GM12878 (cell line): ENCODE measurements around the gene TSR3. TPM values are rescaled to one million over a fixed set of nuclear protein-coding genes. Genes with fewer than 3 reads are reported as not detected.

Experiments used
- CREM ChIP-seq: IDR thresholded peaks from 2 replicates; pipeline ENCODE4 v1.6.1; 2014; ENCODE audit warnings: antibody characterized with exemption, low read depth
- EED ChIP-seq: sonication (generic); IDR thresholded peaks from 2 replicates; pipeline ENCODE4 v1.6.1; 2016; ENCODE audit warnings: antibody characterized with exemption, low read depth
- EGR1 ChIP-seq, 2 experiments: IDR thresholded peaks; 1 replicate in 1 of 2; 2 replicates in 1 of 2; pipeline ENCODE4 v1.6.1; 2011 to 2012; ENCODE audit warnings: low read depth in 2 of 2, low read length in 2 of 2, borderline replicate concordance in 1 of 2, mild to moderate bottlenecking in 1 of 2, moderate library complexity in 1 of 2
- ETV6 ChIP-seq, 2 experiments: fragments of 450-650 bp in 1 of 2; IDR thresholded peaks in 1 of 2; conservative IDR thresholded peaks in 1 of 2; 2 replicates each; pipeline ENCODE4 v1.6.1; 2014; ENCODE audit warnings: antibody characterized with exemption in 1 of 2, borderline replicate concordance in 1 of 2, low read depth in 1 of 2, mild to moderate bottlenecking in 1 of 2, moderate library complexity in 1 of 2
- FOXM1 ChIP-seq: IDR thresholded peaks from 2 replicates; pipeline ENCODE4 v1.6.1; 2012; ENCODE audit warnings: low read depth, mild to moderate bottlenecking, inconsistent platforms, low read length, moderate library complexity
- IKZF2 ChIP-seq, 2 experiments: fragments of 450-650 bp; IDR thresholded peaks; 2 replicates each; pipeline ENCODE4 v1.6.1; 2017; ENCODE audit warnings: mild to moderate bottlenecking in 2 of 2, moderate library complexity in 2 of 2
- JUNB ChIP-seq: IDR thresholded peaks from 2 replicates; pipeline ENCODE4 v1.6.1; 2016; ENCODE audit warnings: antibody characterized with exemption, mild to moderate bottlenecking
- MEF2B ChIP-seq: fragments of 450-650 bp; IDR thresholded peaks from 2 replicates; pipeline ENCODE4 v1.6.1; 2018; ENCODE audit warnings: mild to moderate bottlenecking, moderate library complexity; ENCODE audit not compliant: partially characterized antibody, poor library complexity, severe bottlenecking
- MYC ChIP-seq: IDR thresholded peaks from 2 replicates; pipeline ENCODE4 v1.6.1; 2011; ENCODE audit warnings: mild to moderate bottlenecking, low read length, moderate library complexity, inconsistent platforms; ENCODE audit not compliant: insufficient read depth, insufficient replicate concordance, insufficient read length, severe bottlenecking
- NFYB ChIP-seq: IDR thresholded peaks from 2 replicates; pipeline ENCODE4 v1.6.1; 2011; ENCODE audit warnings: low read depth, mild to moderate bottlenecking, low read length, improper control_type of control experiment, moderate library complexity; ENCODE audit not compliant: insufficient read depth
- NR2F1 ChIP-seq: fragments of 450-650 bp; conservative IDR thresholded peaks from 2 replicates; pipeline ENCODE4 v1.6.1; 2017; ENCODE audit warnings: mild to moderate bottlenecking
- POLR2AphosphoS5 ChIP-seq: IDR thresholded peaks from 2 replicates; pipeline ENCODE4 v1.6.1; 2011; ENCODE audit warnings: mild to moderate bottlenecking, low read length, inconsistent platforms
- RAD51 ChIP-seq: fragments of 450-650 bp; IDR thresholded peaks from 2 replicates; pipeline ENCODE4 v1.6.1; 2016; ENCODE audit warnings: moderate library complexity, mild to moderate bottlenecking, inconsistent platforms
- SMC3 ChIP-seq: IDR thresholded peaks from 2 replicates; pipeline ENCODE4 v1.6.1; 2011; ENCODE audit warnings: low read length, improper control_type of control experiment, borderline replicate concordance
- SP1 ChIP-seq: IDR thresholded peaks from one replicate; pipeline ENCODE4 v1.6.1; 2011; ENCODE audit warnings: low read depth, low read length
- TBL1XR1 ChIP-seq: IDR thresholded peaks from 2 replicates; pipeline ENCODE4 v1.6.1; 2012; ENCODE audit warnings: low read depth, low read length, improper control_type of control experiment
- TCF12 ChIP-seq: IDR thresholded peaks from 2 replicates; pipeline ENCODE4 v1.6.1; 2011; ENCODE audit warnings: low read depth, mild to moderate bottlenecking, low read length
- ZNF207 ChIP-seq: fragments of 450-650 bp; IDR thresholded peaks from 2 replicates; pipeline ENCODE4 v1.6.1; 2014; ENCODE audit warnings: antibody characterized with exemption, mild to moderate bottlenecking, borderline replicate concordance
- polyA plus RNA-seq, 11 experiments: library from polyadenylated mRNA; depleted of rRNA in 4 of 11; unstranded in 6 of 11; stranded (reverse) in 5 of 11; fragments of >200 nt; fragmentation: Nextera tagmentation in 4 of 11; fragmentation: Illumina TruSeq in 1 of 11; extraction: Ambion mirVana in 4 of 11; extraction: Trizol in 1 of 11; gene quantifications; 1 replicate in 1 of 11; 2 replicates in 10 of 11; pipeline versions ENCODE4 v1.2.1 to v1.2.3, GENCODE V29; 2011 to 2016; ENCODE audit warnings: inconsistent platforms in 2 of 11, missing spikeins in 2 of 11, low read depth in 1 of 11
- total RNA-seq, 4 experiments: library from RNA; depleted of rRNA in 3 of 4; stranded (reverse); fragments of >200 nt in 3 of 4; fragmentation: Illumina TruSeq in 1 of 4; extraction: Trizol in 1 of 4; gene quantifications; 2 replicates each; pipeline versions ENCODE4 v1.2.1 to v1.2.3, GENCODE V29; 2013 to 2021
- TF ChIP-seq, protein P1 (sequence below): fragments of 450-650 bp; conservative IDR thresholded peaks from 2 replicates; pipeline ENCODE4 v1.6.1; 2017; ENCODE audit warnings: mild to moderate bottlenecking, moderate library complexity
- TF ChIP-seq, protein P2 (sequence below): IDR thresholded peaks from 2 replicates; pipeline ENCODE4 v1.6.1; 2011; ENCODE audit warnings: low read depth, mild to moderate bottlenecking, low read length, moderate library complexity, borderline replicate concordance; ENCODE audit errors: extremely low read depth
- TF ChIP-seq, protein P3 (sequence below): fragments of 450-650 bp; IDR thresholded peaks from 2 replicates; pipeline ENCODE4 v1.6.1; 2018; ENCODE audit warnings: mild to moderate bottlenecking, low read depth, moderate library complexity; ENCODE audit not compliant: partially characterized antibody
- TF ChIP-seq, protein P4 (sequence below): IDR thresholded peaks from 2 replicates; pipeline ENCODE4 v1.6.1; 2012; ENCODE audit warnings: low read depth, low read length, improper control_type of control experiment

The TSR3 gene
- total and polyA plus RNA-seq, 10 of the 15 experiments (the other 5 are each of a cell fraction or from before 2014, with no cell fraction given), result 3.4 to 108 (median 46.9) TPM

DNA sequence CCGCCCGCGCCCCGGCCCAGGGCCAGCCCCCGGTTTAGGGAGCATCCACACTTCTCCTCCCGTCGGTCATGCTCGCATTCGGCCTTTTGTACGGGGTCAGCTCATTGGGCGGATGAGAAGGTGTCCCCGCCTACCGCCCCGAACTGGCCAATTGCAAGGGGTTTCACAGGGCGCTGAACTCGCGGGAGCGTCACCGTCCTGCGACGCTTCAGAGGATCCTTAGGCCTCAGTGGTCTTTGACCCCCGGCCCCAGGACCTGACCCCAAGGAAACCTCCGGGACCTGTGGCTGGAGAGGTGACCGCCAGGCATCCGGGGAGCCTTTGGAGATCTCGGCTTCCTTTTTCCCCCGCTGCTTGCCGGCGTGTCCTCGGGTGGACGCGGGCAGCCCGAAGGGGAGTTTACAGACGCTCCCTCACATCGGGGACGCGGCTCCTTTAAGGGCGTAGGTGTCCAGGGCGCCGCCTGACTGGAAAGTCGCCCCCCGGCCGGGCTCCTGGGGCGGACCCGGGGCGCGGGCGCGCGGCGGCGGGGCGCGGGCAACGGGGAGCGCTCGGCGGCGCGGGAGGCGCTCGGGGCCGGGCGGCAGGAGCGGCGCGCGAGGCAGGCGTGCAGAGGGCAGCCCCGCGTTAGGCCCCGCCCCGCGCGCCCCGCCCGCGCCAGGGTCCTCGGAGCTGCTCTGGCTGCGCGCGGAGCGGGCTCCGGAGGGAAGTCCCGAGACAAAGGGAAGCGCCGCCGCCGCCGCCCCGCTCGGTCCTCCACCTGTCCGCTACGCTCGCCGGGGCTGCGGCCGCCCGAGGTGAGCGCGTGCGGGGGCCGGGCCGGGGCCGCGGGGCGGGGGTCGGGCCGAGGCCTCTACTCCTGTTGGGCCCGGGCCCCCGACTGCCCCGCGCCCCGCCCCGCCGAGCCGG lies 42.4 kb downstream of the TSR3 start, which contains the start of gene UBE2I (continued):
- TF ChIP-seq ETV6 (conservative IDR thresholded peaks at IDR 0.05 in 1 of 2, IDR thresholded peaks at IDR 0.05 in 1 of 2; ENCODE audit: borderline replicate concordance in 1 of 2, low read depth in 1 of 2) (no peak), TBL1XR1 (no peak), MEF2B (peak; percentile 48), ZNF207 (peak; percentile 99), RAD51 (no peak), JUNB (peak; percentile 99), FOXM1 (no peak), NFYB (peak; percentile 86), POLR2AphosphoS5 (peak; percentile 18; the same call in 1 of the 2 replicates), EGR1 (IDR thresholded peaks at IDR 0.05; ENCODE audit: borderline replicate concordance in 1 of 2, low read depth in 2 of 2, low read length in 2 of 2) (peak in 1 of 2 experiments; percentile 9; a peak in 1 of 3 replicates), TCF12 (peak; percentile 9; the same call in 1 of the 2 replicates), IKZF2 (IDR thresholded peaks at IDR 0.05) (peak in 1 of 2 experiments; percentile 51; a peak in 1 of 4 replicates), MYC (peak; percentile 50), NR2F1 (peak; percentile 44), SP1 (peak; percentile 96), SMC3 (no peak), CREM (peak; percentile 98), EED (no peak)
- TF ChIP-seq, protein P1, sequence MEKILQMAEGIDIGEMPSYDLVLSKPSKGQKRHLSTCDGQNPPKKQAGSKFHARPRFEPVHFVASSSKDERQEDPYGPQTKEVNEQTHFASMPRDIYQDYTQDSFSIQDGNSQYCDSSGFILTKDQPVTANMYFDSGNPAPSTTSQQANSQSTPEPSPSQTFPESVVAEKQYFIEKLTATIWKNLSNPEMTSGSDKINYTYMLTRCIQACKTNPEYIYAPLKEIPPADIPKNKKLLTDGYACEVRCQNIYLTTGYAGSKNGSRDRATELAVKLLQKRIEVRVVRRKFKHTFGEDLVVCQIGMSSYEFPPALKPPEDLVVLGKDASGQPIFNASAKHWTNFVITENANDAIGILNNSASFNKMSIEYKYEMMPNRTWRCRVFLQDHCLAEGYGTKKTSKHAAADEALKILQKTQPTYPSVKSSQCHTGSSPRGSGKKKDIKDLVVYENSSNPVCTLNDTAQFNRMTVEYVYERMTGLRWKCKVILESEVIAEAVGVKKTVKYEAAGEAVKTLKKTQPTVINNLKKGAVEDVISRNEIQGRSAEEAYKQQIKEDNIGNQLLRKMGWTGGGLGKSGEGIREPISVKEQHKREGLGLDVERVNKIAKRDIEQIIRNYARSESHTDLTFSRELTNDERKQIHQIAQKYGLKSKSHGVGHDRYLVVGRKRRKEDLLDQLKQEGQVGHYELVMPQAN, result no peak
- TF ChIP-seq, protein P2, sequence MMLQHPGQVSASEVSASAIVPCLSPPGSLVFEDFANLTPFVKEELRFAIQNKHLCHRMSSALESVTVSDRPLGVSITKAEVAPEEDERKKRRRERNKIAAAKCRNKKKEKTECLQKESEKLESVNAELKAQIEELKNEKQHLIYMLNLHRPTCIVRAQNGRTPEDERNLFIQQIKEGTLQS, result no peak
- TF ChIP-seq, protein P3, sequence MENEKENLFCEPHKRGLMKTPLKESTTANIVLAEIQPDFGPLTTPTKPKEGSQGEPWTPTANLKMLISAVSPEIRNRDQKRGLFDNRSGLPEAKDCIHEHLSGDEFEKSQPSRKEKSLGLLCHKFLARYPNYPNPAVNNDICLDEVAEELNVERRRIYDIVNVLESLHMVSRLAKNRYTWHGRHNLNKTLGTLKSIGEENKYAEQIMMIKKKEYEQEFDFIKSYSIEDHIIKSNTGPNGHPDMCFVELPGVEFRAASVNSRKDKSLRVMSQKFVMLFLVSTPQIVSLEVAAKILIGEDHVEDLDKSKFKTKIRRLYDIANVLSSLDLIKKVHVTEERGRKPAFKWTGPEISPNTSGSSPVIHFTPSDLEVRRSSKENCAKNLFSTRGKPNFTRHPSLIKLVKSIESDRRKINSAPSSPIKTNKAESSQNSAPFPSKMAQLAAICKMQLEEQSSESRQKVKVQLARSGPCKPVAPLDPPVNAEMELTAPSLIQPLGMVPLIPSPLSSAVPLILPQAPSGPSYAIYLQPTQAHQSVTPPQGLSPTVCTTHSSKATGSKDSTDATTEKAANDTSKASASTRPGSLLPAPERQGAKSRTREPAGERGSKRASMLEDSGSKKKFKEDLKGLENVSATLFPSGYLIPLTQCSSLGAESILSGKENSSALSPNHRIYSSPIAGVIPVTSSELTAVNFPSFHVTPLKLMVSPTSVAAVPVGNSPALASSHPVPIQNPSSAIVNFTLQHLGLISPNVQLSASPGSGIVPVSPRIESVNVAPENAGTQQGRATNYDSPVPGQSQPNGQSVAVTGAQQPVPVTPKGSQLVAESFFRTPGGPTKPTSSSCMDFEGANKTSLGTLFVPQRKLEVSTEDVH, result peak; percentile 91
- TF ChIP-seq, protein P4, sequence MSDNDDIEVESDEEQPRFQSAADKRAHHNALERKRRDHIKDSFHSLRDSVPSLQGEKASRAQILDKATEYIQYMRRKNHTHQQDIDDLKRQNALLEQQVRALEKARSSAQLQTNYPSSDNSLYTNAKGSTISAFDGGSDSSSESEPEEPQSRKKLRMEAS, result peak; percentile 49
